ENCODE results near the gene SLC31A1. TPM values are rescaled to one million over a fixed set of nuclear protein-coding genes. Genes with fewer than 3 reads are reported as not detected.

The SLC31A1 gene
- total and polyA plus RNA-seq, 2 experiments from 2014 or later, result 15.0 to 32.1 TPM

DNA sequence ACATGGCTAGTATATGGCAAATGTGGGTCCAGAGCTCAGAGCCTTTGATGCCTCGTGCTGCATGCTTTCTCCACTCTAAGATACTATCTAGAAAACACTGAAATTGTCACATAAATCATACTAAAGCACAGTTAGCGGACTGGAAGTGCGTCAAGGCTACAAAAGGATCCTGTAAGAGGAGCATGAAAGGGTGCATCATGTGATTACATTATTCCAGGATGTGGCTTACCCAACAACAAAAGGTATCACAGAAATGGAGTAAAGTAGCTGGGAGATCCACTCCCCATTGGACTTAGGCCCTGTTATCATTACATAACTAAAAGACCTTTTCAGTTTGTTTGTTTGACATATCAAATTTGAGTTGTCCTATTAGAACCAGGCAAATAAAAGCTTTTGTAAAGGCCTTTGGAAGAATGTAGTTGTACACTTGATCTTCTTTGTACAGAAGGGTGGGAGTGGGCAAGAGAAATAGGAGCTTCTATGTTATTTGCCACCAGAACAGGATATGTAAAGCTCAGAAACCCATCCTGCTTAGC, 6.9 kb downstream of the SLC31A1 start:
- Histone ChIP-seq H2AFZ (no peak overlapping the region), H3K4me1 (ENCODE audit: insufficient read depth) (no peaks in the 10 kb centered on the region), H3K27ac (ENCODE audit: low read depth) (no peak overlapping the region), H3K36me3 (ENCODE audit: insufficient read depth) (no peaks in the 10 kb centered on the region), H3K27me3 (ENCODE audit: insufficient read depth) (no peaks in the 10 kb centered on the region), H4K20me1 (replicated peaks; ENCODE audit: insufficient read depth) (peaks cover 4% of the 10 kb centered on the region), H3F3A (replicated peaks; ENCODE audit: low read depth) (no peaks in the 10 kb centered on the region), H3K4me3 (no peak overlapping the region), H3K4me2 (no peak overlapping the region), H3K9me2 (ENCODE audit: insufficient read depth) (no peaks in the 10 kb centered on the region), H3K79me2 (replicated peaks; ENCODE audit: insufficient read depth) (peaks cover 18% of the 10 kb centered on the region)
- Mint-ChIP-seq H3K9me3 (no peaks in the 10 kb centered on the region), H3K4me3 (no peak overlapping the region), H3K27me3 (ENCODE audit: insufficient read depth, low read depth, poor library complexity) (no peaks in the 10 kb centered on the region), H3K27ac (no peak overlapping the region), H3K4me1 (no peaks in the 10 kb centered on the region; the same call in 2 of the 3 replicates), H3K36me3 (ENCODE audit: low read depth) (no peaks in the 10 kb centered on the region)
- TF ChIP-seq ZNF331 (CRISPR knock-in tag; IDR thresholded peaks at IDR 0.05; ENCODE audit: low read depth) (no peak), STAT1 (IDR thresholded peaks at IDR 0.05; ENCODE audit: unreplicated experiment) (no peak), NANOG (IDR thresholded peaks at IDR 0.05; ENCODE audit: borderline replicate concordance) (no peak), POLR2AphosphoS5 (IDR thresholded peaks at IDR 0.05; ENCODE audit: low read depth) (no peak), CREB1 (CRISPR knock-in tag; IDR thresholded peaks at IDR 0.05; ENCODE audit: low read depth) (no peak), EZH2phosphoT487 (IDR thresholded peaks at IDR 0.05; ENCODE audit: unreplicated experiment) (no peak), JUNB (IDR thresholded peaks at IDR 0.05; ENCODE audit: unreplicated experiment) (no peak), ZNF114 (CRISPR knock-in tag; IDR thresholded peaks at IDR 0.05) (no peak), EZH2 (IDR thresholded peaks at IDR 0.05; ENCODE audit: low read depth, unreplicated experiment) (no peak)
- TF ChIP-seq, protein P1, sequence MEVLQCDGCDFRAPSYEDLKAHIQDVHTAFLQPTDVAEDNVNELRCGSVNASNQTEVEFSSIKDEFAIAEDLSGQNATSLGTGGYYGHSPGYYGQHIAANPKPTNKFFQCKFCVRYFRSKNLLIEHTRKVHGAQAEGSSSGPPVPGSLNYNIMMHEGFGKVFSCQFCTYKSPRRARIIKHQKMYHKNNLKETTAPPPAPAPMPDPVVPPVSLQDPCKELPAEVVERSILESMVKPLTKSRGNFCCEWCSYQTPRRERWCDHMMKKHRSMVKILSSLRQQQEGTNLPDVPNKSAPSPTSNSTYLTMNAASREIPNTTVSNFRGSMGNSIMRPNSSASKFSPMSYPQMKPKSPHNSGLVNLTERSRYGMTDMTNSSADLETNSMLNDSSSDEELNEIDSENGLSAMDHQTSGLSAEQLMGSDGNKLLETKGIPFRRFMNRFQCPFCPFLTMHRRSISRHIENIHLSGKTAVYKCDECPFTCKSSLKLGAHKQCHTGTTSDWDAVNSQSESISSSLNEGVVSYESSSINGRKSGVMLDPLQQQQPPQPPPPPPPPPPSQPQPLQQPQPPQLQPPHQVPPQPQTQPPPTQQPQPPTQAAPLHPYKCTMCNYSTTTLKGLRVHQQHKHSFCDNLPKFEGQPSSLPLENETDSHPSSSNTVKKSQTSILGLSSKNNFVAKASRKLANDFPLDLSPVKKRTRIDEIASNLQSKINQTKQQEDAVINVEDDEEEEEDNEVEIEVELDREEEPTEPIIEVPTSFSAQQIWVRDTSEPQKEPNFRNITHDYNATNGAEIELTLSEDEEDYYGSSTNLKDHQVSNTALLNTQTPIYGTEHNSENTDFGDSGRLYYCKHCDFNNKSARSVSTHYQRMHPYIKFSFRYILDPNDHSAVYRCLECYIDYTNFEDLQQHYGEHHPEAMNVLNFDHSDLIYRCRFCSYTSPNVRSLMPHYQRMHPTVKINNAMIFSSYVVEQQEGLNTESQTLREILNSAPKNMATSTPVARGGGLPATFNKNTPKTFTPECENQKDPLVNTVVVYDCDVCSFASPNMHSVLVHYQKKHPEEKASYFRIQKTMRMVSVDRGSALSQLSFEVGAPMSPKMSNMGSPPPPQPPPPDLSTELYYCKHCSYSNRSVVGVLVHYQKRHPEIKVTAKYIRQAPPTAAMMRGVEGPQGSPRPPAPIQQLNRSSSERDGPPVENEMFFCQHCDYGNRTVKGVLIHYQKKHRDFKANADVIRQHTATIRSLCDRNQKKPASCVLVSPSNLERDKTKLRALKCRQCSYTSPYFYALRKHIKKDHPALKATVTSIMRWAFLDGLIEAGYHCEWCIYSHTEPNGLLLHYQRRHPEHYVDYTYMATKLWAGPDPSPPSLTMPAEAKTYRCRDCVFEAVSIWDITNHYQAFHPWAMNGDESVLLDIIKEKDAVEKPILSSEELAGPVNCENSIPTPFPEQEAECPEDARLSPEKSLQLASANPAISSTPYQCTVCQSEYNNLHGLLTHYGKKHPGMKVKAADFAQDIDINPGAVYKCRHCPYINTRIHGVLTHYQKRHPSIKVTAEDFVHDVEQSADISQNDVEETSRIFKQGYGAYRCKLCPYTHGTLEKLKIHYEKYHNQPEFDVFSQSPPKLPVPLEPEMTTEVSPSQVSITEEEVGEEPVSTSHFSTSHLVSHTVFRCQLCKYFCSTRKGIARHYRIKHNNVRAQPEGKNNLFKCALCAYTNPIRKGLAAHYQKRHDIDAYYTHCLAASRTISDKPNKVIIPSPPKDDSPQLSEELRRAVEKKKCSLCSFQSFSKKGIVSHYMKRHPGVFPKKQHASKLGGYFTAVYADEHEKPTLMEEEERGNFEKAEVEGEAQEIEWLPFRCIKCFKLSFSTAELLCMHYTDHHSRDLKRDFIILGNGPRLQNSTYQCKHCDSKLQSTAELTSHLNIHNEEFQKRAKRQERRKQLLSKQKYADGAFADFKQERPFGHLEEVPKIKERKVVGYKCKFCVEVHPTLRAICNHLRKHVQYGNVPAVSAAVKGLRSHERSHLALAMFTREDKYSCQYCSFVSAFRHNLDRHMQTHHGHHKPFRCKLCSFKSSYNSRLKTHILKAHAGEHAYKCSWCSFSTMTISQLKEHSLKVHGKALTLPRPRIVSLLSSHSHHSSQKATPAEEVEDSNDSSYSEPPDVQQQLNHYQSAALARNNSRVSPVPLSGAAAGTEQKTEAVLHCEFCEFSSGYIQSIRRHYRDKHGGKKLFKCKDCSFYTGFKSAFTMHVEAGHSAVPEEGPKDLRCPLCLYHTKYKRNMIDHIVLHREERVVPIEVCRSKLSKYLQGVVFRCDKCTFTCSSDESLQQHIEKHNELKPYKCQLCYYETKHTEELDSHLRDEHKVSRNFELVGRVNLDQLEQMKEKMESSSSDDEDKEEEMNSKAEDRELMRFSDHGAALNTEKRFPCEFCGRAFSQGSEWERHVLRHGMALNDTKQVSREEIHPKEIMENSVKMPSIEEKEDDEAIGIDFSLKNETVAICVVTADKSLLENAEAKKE (CRISPR knock-in tag; IDR thresholded peaks at IDR 0.05), result no peak
- TF ChIP-seq, protein P2, sequence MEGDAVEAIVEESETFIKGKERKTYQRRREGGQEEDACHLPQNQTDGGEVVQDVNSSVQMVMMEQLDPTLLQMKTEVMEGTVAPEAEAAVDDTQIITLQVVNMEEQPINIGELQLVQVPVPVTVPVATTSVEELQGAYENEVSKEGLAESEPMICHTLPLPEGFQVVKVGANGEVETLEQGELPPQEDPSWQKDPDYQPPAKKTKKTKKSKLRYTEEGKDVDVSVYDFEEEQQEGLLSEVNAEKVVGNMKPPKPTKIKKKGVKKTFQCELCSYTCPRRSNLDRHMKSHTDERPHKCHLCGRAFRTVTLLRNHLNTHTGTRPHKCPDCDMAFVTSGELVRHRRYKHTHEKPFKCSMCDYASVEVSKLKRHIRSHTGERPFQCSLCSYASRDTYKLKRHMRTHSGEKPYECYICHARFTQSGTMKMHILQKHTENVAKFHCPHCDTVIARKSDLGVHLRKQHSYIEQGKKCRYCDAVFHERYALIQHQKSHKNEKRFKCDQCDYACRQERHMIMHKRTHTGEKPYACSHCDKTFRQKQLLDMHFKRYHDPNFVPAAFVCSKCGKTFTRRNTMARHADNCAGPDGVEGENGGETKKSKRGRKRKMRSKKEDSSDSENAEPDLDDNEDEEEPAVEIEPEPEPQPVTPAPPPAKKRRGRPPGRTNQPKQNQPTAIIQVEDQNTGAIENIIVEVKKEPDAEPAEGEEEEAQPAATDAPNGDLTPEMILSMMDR (conservative IDR thresholded peaks at IDR 0.05; ENCODE audit: low read depth in 2 of 2), result no peak
- TF ChIP-seq, protein P3, sequence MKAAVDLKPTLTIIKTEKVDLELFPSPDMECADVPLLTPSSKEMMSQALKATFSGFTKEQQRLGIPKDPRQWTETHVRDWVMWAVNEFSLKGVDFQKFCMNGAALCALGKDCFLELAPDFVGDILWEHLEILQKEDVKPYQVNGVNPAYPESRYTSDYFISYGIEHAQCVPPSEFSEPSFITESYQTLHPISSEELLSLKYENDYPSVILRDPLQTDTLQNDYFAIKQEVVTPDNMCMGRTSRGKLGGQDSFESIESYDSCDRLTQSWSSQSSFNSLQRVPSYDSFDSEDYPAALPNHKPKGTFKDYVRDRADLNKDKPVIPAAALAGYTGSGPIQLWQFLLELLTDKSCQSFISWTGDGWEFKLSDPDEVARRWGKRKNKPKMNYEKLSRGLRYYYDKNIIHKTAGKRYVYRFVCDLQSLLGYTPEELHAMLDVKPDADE (IDR thresholded peaks at IDR 0.05), result no peak
- TF ChIP-seq, protein P4, sequence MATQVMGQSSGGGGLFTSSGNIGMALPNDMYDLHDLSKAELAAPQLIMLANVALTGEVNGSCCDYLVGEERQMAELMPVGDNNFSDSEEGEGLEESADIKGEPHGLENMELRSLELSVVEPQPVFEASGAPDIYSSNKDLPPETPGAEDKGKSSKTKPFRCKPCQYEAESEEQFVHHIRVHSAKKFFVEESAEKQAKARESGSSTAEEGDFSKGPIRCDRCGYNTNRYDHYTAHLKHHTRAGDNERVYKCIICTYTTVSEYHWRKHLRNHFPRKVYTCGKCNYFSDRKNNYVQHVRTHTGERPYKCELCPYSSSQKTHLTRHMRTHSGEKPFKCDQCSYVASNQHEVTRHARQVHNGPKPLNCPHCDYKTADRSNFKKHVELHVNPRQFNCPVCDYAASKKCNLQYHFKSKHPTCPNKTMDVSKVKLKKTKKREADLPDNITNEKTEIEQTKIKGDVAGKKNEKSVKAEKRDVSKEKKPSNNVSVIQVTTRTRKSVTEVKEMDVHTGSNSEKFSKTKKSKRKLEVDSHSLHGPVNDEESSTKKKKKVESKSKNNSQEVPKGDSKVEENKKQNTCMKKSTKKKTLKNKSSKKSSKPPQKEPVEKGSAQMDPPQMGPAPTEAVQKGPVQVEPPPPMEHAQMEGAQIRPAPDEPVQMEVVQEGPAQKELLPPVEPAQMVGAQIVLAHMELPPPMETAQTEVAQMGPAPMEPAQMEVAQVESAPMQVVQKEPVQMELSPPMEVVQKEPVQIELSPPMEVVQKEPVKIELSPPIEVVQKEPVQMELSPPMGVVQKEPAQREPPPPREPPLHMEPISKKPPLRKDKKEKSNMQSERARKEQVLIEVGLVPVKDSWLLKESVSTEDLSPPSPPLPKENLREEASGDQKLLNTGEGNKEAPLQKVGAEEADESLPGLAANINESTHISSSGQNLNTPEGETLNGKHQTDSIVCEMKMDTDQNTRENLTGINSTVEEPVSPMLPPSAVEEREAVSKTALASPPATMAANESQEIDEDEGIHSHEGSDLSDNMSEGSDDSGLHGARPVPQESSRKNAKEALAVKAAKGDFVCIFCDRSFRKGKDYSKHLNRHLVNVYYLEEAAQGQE (IDR thresholded peaks at IDR 0.05; ENCODE audit: unreplicated experiment), result no peak
- DNase-seq (ENCODE audit: low spot score), result no peak
- ATAC-seq, result no peak

Data from GM23338 (cell line).